ENCODE measurements around the gene LTA. TPM values are rescaled to one million over a fixed set of nuclear protein-coding genes. Genes with fewer than 3 reads are reported as not detected.
A peak's percentile ranks its signal among the peaks of the same experiment; 100 is the strongest.

Gene LTA
- total RNA-seq, 2 experiments from 2014 or later: 0.98 to 4.1 TPM

GRCh38 chr6:31577579-31577966 lies 5.5 kb downstream of the LTA start:
- H3K79me2 ChIP-seq (ENCODE audit: insufficient read depth, low read depth, low read length): peaks cover 15% of the 10 kb centered on the region; the same call in 1 of the 2 replicates
- H3K36me3 ChIP-seq (ENCODE audit: insufficient read depth, low read length): peaks cover 13% of the 10 kb centered on the region; the same call in 1 of the 2 replicates
- intact Hi-C loops (cut with micrococcal nuclease; ENCODE audit: unreplicated experiment): no loop called here
- H3K4me2 ChIP-seq (ENCODE audit: low read length): peak overlapping the region; percentile 86; the same call in 1 of the 2 replicates
- no peak overlapping the region for H2AFZ ChIP-seq (ENCODE audit: low read length)
- no TSS peak for BruUV-seq (replicated peaks)
- CTCF ChIA-PET (ENCODE audit: unreplicated experiment): interaction anchor here (1.7 kb wide), 1 partner anchor 20 kb away, joined by 5 read pairs; no protein-coding TSS in a partner anchor
- POLR2A ChIA-PET: interaction anchor here (1.0 to 1.9 kb wide), 8 partner anchors 9 to 36 kb away, joined by 3 to 5 read pairs (median 3); partner anchors contain the start of genes DDX39B and NCR3
- no peak overlapping the region for H3K4me3 ChIP-seq (ENCODE audit: low read depth, low read length, poor library complexity, severe bottlenecking)
- no peaks in the 10 kb centered on the region for H4K20me1 ChIP-seq (ENCODE audit: insufficient read depth, low read length)
- TF ChIP-seq CTCF (conservative IDR thresholded peaks at IDR 0.05; ENCODE audit: low read length) (no peak), EZH2phosphoT487 (IDR thresholded peaks at IDR 0.05; ENCODE audit: borderline replicate concordance, low read depth, low read length) (no peak)
- no peaks in the 10 kb centered on the region for H3K9me2 ChIP-seq (ENCODE audit: insufficient read depth, low read length)
- no peak for DNase-seq (ENCODE audit: low spot score)
- H3K4me1 ChIP-seq (ENCODE audit: insufficient read depth, low read length, poor library complexity, severe bottlenecking): peaks cover 79% of the 10 kb centered on the region
- no peak overlapping the region for H3K27ac ChIP-seq (ENCODE audit: low read depth, low read length, poor library complexity, severe bottlenecking)
- H3K9me3 ChIP-seq (ENCODE audit: low read length): no peaks in the 10 kb centered on the region

DNA sequence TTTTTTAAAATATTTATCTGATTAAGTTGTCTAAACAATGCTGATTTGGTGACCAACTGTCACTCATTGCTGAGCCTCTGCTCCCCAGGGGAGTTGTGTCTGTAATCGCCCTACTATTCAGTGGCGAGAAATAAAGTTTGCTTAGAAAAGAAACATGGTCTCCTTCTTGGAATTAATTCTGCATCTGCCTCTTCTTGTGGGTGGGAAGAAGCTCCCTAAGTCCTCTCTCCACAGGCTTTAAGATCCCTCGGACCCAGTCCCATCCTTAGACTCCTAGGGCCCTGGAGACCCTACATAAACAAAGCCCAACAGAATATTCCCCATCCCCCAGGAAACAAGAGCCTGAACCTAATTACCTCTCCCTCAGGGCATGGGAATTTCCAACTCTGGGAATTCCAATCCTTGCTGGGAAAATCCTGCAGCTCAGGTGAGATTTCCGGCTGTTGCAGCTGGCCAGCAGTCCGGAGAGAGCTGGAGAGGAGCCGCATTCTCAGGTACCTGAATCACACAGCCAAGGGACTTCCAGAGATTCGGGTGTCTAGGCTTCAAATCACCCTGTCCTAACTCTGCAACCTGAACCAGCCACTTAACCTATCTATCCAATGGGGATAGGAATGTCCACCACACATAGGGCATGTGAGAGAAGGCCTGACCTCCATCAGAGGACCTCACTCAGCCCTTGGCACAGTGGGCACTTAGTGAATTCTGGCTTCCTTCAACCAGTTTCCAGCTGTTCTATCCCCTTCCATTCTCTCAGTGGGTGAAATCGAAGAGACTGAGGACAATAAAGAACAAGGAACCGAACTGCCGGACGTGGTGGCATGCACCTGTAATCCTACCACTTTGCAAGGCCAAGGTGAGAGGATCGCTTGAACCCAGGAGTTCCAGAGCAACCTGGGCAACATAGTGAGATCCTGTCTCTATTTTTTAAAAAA lies 6.4 kb downstream of the LTA start:
- peaks cover 13% of the 10 kb centered on the region; the same call in 1 of the 2 replicates for H3K36me3 ChIP-seq (ENCODE audit: insufficient read depth, low read length)
- ChIA-PET POLR2A (interaction anchor here (1.0 to 1.9 kb wide), 6 partner anchors 9 to 37 kb away, joined by 3 to 5 read pairs (median 3); partner anchors contain the start of genes DDX39B and NCR3), CTCF (ENCODE audit: unreplicated experiment) (interaction anchor here (0.5 kb wide), 2 partner anchors 23 to 28 kb away, joined by 4 to 5 read pairs; no protein-coding TSS in a partner anchor)
- peaks cover 79% of the 10 kb centered on the region for H3K4me1 ChIP-seq (ENCODE audit: insufficient read depth, low read length, poor library complexity, severe bottlenecking)
- no peaks in the 10 kb centered on the region for H3K9me3 ChIP-seq (ENCODE audit: low read length)
- H3K4me2 ChIP-seq (ENCODE audit: low read length): peak overlapping the region; percentile 23; the same call in 1 of the 2 replicates
- no peak overlapping the region for H2AFZ ChIP-seq (ENCODE audit: low read length)
- peaks cover 15% of the 10 kb centered on the region; the same call in 1 of the 2 replicates for H3K79me2 ChIP-seq (ENCODE audit: insufficient read depth, low read depth, low read length)
- intact Hi-C loops (cut with micrococcal nuclease; ENCODE audit: unreplicated experiment): no loop called here
- DNase-seq (ENCODE audit: low spot score): no peak
- H3K4me3 ChIP-seq (ENCODE audit: low read depth, low read length, poor library complexity, severe bottlenecking): no peak overlapping the region
- H3K9me2 ChIP-seq (ENCODE audit: insufficient read depth, low read length): no peaks in the 10 kb centered on the region
- H4K20me1 ChIP-seq (ENCODE audit: insufficient read depth, low read length): no peaks in the 10 kb centered on the region
- no peak overlapping the region for H3K27ac ChIP-seq (ENCODE audit: low read depth, low read length, poor library complexity, severe bottlenecking)
- TF ChIP-seq CTCF (conservative IDR thresholded peaks at IDR 0.05; ENCODE audit: low read length) (no peak), EZH2phosphoT487 (IDR thresholded peaks at IDR 0.05; ENCODE audit: borderline replicate concordance, low read depth, low read length) (no peak)
- BruUV-seq (replicated peaks): no TSS peak
